HepG2 (cell line): ENCODE measurements around the gene CORO1A. TPM values are rescaled to one million over a fixed set of nuclear protein-coding genes. Genes with fewer than 3 reads are reported as not detected.
"Not testable (repeated sequence)": the region's sequence is repeated elsewhere in the genome, so short reads cannot be mapped to it uniquely, and the experiment has no call there.

ENCODE experiments used
- ATAC-seq: fragments of 200-7000 bp; cut with Tn5 transposase; 3 replicates; pipeline ENCODE4 v1.9.1; 2020; ENCODE audit warnings: mild to moderate bottlenecking, moderate library complexity
- BruUV-seq: library from RNA; stranded (reverse); fragments of 400-500 nt; replicated peaks from 2 replicates; lab custom pipeline; 2021; lab: Mats Ljungman, UMichigan
- CTCF ChIA-PET: fragments of 300-600 bp; formaldehyde crosslinking; extraction: SDS; loops from one replicate; lab custom pipeline; 2021; ENCODE audit warnings: low total read pairs, inconsistent platforms, low intra/inter-chr PET ratio; lab: Yijun Ruan, JAX
- POLR2A ChIA-PET: fragments of 350-600 bp; sonication (Branson Sonifier 250); formaldehyde crosslinking; loops from one replicate; lab custom pipeline; 2020; ENCODE audit warnings: antibody characterized with exemption, inconsistent platforms; lab: Yijun Ruan, JAX
- DNase-seq: peaks from one replicate; pipeline ENCODE4 v3.0.0-alpha.2; 2015; ENCODE audit warnings: low spot score
- FAIRE-seq: peaks from 3 replicates; lab custom pipeline; 2011; peaks lifted over from hg19 to GRCh38; lab: Jason Lieb, UNC
- H2AFZ ChIP-seq: one replicate; pipeline ENCODE4 v1.6.1; 2011; ENCODE audit warnings: low read length, inconsistent platforms
- H3K27ac ChIP-seq: fragments of 300-600 bp; 3 replicates; pipeline ENCODE4 v1.8.0; 2011; ENCODE audit warnings: mixed run types, mild to moderate bottlenecking, mixed read lengths, low read length, inconsistent platforms; ENCODE audit not compliant: insufficient read depth; ENCODE audit errors: extremely low read length
- H3K27me3 ChIP-seq, 2 experiments: fragments of 200-600 bp in 1 of 2; 2 replicates in 1 of 2; 3 replicates in 1 of 2; pipeline versions ENCODE4 v1.6.0 to v1.8.0; 2011; ENCODE audit warnings: low read length in 2 of 2, mild to moderate bottlenecking in 2 of 2, moderate library complexity in 2 of 2, inconsistent platforms in 1 of 2; ENCODE audit not compliant: insufficient read depth in 2 of 2, control insufficient read depth in 1 of 2
- H3K36me3 ChIP-seq, 2 experiments: fragments of 200-600 bp in 1 of 2; replicated peaks in 1 of 2; 2 replicates in 1 of 2; 3 replicates in 1 of 2; pipeline versions ENCODE4 v1.5.1 to v1.8.0; 2011; ENCODE audit warnings: low read length in 2 of 2, inconsistent platforms in 1 of 2; ENCODE audit not compliant: insufficient read depth in 2 of 2, control insufficient read depth in 1 of 2
- H3K4me1 ChIP-seq: 2 replicates; pipeline ENCODE4 v1.5.1; 2012; ENCODE audit warnings: low read length, inconsistent platforms; ENCODE audit not compliant: insufficient read depth
- H3K4me2 ChIP-seq: 2 replicates; pipeline ENCODE4 v1.6.0; 2011; ENCODE audit warnings: low read depth, low read length, inconsistent platforms
- H3K4me3 ChIP-seq, 3 experiments: fragments of 200-600 bp in 1 of 3; sonication (generic), shearing (Covaris generic) in 1 of 3; replicated peaks in 1 of 3; 2 replicates each; pipeline ENCODE4 v1.5.1; 2011 to 2016; ENCODE audit warnings: low read length in 3 of 3, inconsistent platforms in 2 of 3, low read depth in 2 of 3, mild to moderate bottlenecking in 2 of 3, control low read depth in 1 of 3, mixed read lengths in 1 of 3; ENCODE audit not compliant: insufficient read depth in 1 of 3
- H3K79me2 ChIP-seq: one replicate; pipeline ENCODE4 v1.6.1; 2011; ENCODE audit warnings: low read length, inconsistent platforms; ENCODE audit not compliant: insufficient read depth
- H3K9ac ChIP-seq: 2 replicates; pipeline ENCODE4 v1.6.0; 2011; ENCODE audit warnings: mild to moderate bottlenecking, low read depth, low read length, inconsistent platforms; ENCODE audit not compliant: insufficient read depth
- H3K9me3 ChIP-seq: 2 replicates; pipeline ENCODE4 v1.5.1; 2012; ENCODE audit warnings: mild to moderate bottlenecking, low read length
- H4K20me1 ChIP-seq: 2 replicates; pipeline ENCODE4 v1.6.0; 2011; ENCODE audit warnings: inconsistent platforms, mild to moderate bottlenecking, low read length, moderate library complexity; ENCODE audit not compliant: insufficient read depth
- CEBPB ChIP-seq: IDR thresholded peaks from 2 replicates; pipeline ENCODE4 v1.6.1; 2011; ENCODE audit warnings: low read depth, low read length, improper control_type of control experiment, borderline replicate concordance
- CEBPG ChIP-seq: IDR thresholded peaks from 2 replicates; pipeline ENCODE4 v1.6.1; 2016
- MXD4 ChIP-seq: IDR thresholded peaks from 2 replicates; pipeline ENCODE4 v1.6.1; 2016; ENCODE audit warnings: mild to moderate bottlenecking, missing biosample characterization, missing genetic modification reagents
- RNF2 ChIP-seq: fragments of 450-650 bp; conservative IDR thresholded peaks from 2 replicates; pipeline ENCODE4 v1.6.1; 2016; ENCODE audit warnings: low read depth
- ZFX ChIP-seq: sonication (generic); formaldehyde crosslinking; IDR thresholded peaks from 2 replicates; pipeline ENCODE4 v1.4.0; 2020; ENCODE audit warnings: mild to moderate bottlenecking, low read depth, missing genetic modification reagents, moderate library complexity
- ZNF362 ChIP-seq: sonication (generic); formaldehyde crosslinking; IDR thresholded peaks from 2 replicates; pipeline ENCODE4 v1.4.0; 2020; ENCODE audit warnings: missing genetic modification reagents, mild to moderate bottlenecking, borderline replicate concordance
- ZNF530 ChIP-seq: sonication (generic); formaldehyde crosslinking; IDR thresholded peaks from 2 replicates; pipeline ENCODE4 v1.5.0; 2020; ENCODE audit warnings: low read depth, mild to moderate bottlenecking, missing genetic modification reagents
- ZNF563 ChIP-seq: sonication (generic); formaldehyde crosslinking; IDR thresholded peaks from 2 replicates; pipeline ENCODE4 v1.8.0; 2022; ENCODE audit warnings: mild to moderate bottlenecking, moderate library complexity, missing genetic modification reagents
- ZNF761 ChIP-seq: sonication (generic); formaldehyde crosslinking; conservative IDR thresholded peaks from 2 replicates; pipeline ENCODE4 v1.4.0; 2020; ENCODE audit warnings: mild to moderate bottlenecking, missing genetic modification reagents
- WGBS: methylation state at CpG from one replicate; pipeline ENCODE4 v1.1.6; 2017; ENCODE audit warnings: low lambda C conversion rate; 5-methylcytosine and 5-hydroxymethylcytosine counted together
- in situ Hi-C: cut with HindIII; loops from 2 replicates; pipeline ENCODE4 v1.10.0; 2017; ENCODE audit warnings: low pct_unique_long_range_greater_than_20kb; ENCODE audit not compliant: extremely low pct_ligation_motif_present
- intact Hi-C: fragments of 100-400 bp; cut with micrococcal nuclease; formaldehyde crosslinking; loops from one replicate; pipeline ENCODE4 v1.10.0; 2022; ENCODE audit not compliant: unreplicated experiment
- polyA plus RNA-seq, 8 experiments: library from polyadenylated mRNA; depleted of rRNA in 3 of 8; stranded (reverse) in 7 of 8; unstranded in 1 of 8; fragments of >200 nt; fragmentation: Illumina TruSeq in 4 of 8; extraction: Trizol in 4 of 8; gene quantifications; 2 replicates each; pipeline versions ENCODE4 v1.2.1 to v1.2.3, GENCODE V29; 2011 to 2016; ENCODE audit warnings: low read depth in 4 of 8, missing spikeins in 1 of 8, mixed read lengths in 1 of 8; ENCODE audit not compliant: insufficient read depth in 1 of 8
- total RNA-seq, 5 experiments: library from RNA; depleted of rRNA; stranded (reverse); fragments of >200 nt; fragmentation: Illumina TruSeq; extraction: Trizol; gene quantifications; 2 replicates each; pipeline ENCODE4 v1.2.3, GENCODE V29; 2016; ENCODE audit warnings: low read depth in 1 of 5

CORO1A gene
- total and polyA plus RNA-seq, 2 of the 13 experiments (the other 11 are each of a cell fraction or from before 2014, with no cell fraction given): 6.5 to 12.9 TPM

DNA sequence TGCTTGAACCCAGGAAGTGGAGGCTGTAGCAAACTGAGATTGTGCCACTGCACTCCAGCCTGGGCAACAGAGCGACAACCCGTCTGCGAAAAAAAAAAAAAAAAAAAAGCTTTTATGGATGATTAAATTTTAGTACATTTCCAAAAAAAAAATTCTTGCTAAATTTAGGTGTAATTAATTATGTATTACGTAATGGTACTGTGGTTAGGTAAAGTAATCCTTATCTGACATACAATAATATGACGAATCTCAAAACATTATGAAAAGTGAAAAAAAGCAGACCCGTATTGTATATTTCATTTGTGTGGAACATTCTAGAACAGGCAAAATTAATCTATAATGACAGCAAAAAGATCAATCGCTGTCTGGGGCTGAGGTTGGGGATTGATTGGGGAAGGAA is 10.3 kb upstream of the CORO1A start:
- 87% methylated on average over 7 of the region's 7 CpGs for WGBS
- DNase-seq (no peak), FAIRE-seq (no peak), ATAC-seq (no peak)
- TF ChIP-seq RNF2 (no peak), ZNF530 (CRISPR knock-in tag) (no peak), MXD4 (no peak), CEBPB (peak; percentile 66)
- ChIA-PET POLR2A (interaction anchor here (1.5 kb wide), 1 partner anchor 10 kb away, joined by 5 read pairs; the partner anchor contains the start of gene CORO1A), CTCF (no interaction called here)
- Histone ChIP-seq H3K79me2 (no peaks in the 10 kb centered on the region), H3K27me3 (no peaks in the 10 kb centered on the region), H3K27ac (no peak overlapping the region), H3K36me3 (no peaks in the 10 kb centered on the region), H3K4me3 (no peak overlapping the region), H3K4me2 (no peak overlapping the region), H4K20me1 (no peaks in the 10 kb centered on the region), H3K9me3 (no peaks in the 10 kb centered on the region), H3K4me1 (peaks cover 20% of the 10 kb centered on the region), H3K9ac (no peak overlapping the region), H2AFZ (no peak overlapping the region)
- in situ Hi-C loops: no loop called here
- BruUV-seq: no TSS peak
- intact Hi-C loops: no loop called here

DNA sequence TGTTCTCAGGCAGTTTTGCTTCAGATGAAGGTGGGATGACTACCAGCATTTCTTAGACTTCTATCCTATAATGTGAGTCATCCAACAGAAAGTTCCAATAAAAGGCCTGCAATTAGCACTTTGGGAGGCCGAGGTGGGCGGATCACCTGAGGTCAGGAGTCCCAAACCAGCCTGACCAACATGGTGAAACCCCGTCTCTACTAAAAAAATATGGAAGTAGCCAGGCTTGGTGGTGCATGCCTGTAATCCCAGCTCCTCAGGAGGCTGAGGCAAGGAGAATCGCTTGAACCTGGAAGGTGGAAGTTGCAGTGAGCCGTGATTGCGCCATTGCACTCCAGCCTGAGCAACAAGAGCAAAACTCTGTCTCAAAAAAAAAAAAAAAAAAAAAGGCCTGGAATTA is 6.5 kb upstream of the CORO1A start:
- ATAC-seq, FAIRE-seq, H3K79me2 ChIP-seq, H3K36me3 ChIP-seq, BruUV-seq, CTCF ChIA-PET, H3K27me3 ChIP-seq, H3K9ac ChIP-seq, intact Hi-C loops, DNase-seq, H3K9me3 ChIP-seq, in situ Hi-C loops, H4K20me1 ChIP-seq, H3K27ac ChIP-seq: not testable (repeated sequence)
- Histone ChIP-seq H3K4me3 (0 out of 6 replicates have a peak overlapping the region, but pooled peaks of 1 of the 3 experiments have one; percentile 18), H2AFZ (peak overlapping the region; percentile 32), H3K4me1 (peaks cover 40% of the 10 kb centered on the region), H3K4me2 (peak overlapping the region; percentile 64)
- TF ChIP-seq ZNF362 (CRISPR knock-in tag): peak; percentile 76
- TF ChIP-seq ZNF761 (CRISPR knock-in tag): peak; percentile 52; the same call in 1 of the 2 replicates
- TF ChIP-seq CEBPB: peak; percentile 56; the same call in 1 of the 2 replicates
- TF ChIP-seq CEBPG (CRISPR knock-in tag): peak; percentile 67
- peak; percentile 35; the same call in 1 of the 2 replicates for TF ChIP-seq ZFX (CRISPR knock-in tag)
- 0 out of 2 replicates have a peak, but pooled peaks have one; percentile 18 for TF ChIP-seq ZNF563 (CRISPR knock-in tag)
- POLR2A ChIA-PET: interaction anchor here (0.9 kb wide), 1 partner anchor 8 kb away, joined by 3 read pairs; no protein-coding TSS in a partner anchor
- WGBS: 7% methylated on average over 6 of the region's 6 CpGs
